HepG2 (cell line): ENCODE data around the gene GLOD5. TPM values are rescaled to one million over a fixed set of nuclear protein-coding genes. Genes with fewer than 3 reads are reported as not detected.

Experiments used
- ARID2 ChIP-seq: sonication (generic); formaldehyde crosslinking; IDR thresholded peaks from 2 replicates; pipeline ENCODE4 v1.8.1; 2022; ENCODE audit warnings: mild to moderate bottlenecking, missing genetic modification reagents, borderline replicate concordance
- CAMTA2 ChIP-seq: sonication (generic); formaldehyde crosslinking; IDR thresholded peaks from 2 replicates; pipeline ENCODE4 v1.4.0; 2020; ENCODE audit warnings: mild to moderate bottlenecking, missing genetic modification reagents, borderline replicate concordance
- EHMT2 ChIP-seq: fragments of 200-600 bp; sonication (generic); IDR thresholded peaks from 2 replicates; pipeline ENCODE4 v1.7.0; 2017; ENCODE audit warnings: antibody characterized with exemption, low read depth, low read length, borderline replicate concordance
- ELF1 ChIP-seq: sonication (generic); formaldehyde crosslinking; IDR thresholded peaks from 2 replicates; pipeline ENCODE4 v1.4.0; 2020; ENCODE audit warnings: missing genetic modification reagents
- HES4 ChIP-seq: sonication (generic); formaldehyde crosslinking; IDR thresholded peaks from 2 replicates; pipeline ENCODE4 v1.9.0; 2021; ENCODE audit warnings: mild to moderate bottlenecking, missing genetic modification reagents, borderline replicate concordance
- JARID2 ChIP-seq: sonication (generic); formaldehyde crosslinking; IDR thresholded peaks from 2 replicates; pipeline ENCODE4 v1.8.1; 2023; ENCODE audit warnings: missing genetic modification reagents, inconsistent platforms; ENCODE audit not compliant: insufficient replicate concordance
- MAFF ChIP-seq: IDR thresholded peaks from 2 replicates; pipeline ENCODE4 v1.6.1; 2011; ENCODE audit warnings: low read depth, low read length, improper control_type of control experiment
- NPAS2 ChIP-seq: sonication (generic); formaldehyde crosslinking; IDR thresholded peaks from 2 replicates; pipeline ENCODE4 v1.8.0; 2022; ENCODE audit warnings: mild to moderate bottlenecking, missing genetic modification reagents, borderline replicate concordance
- RARA ChIP-seq: IDR thresholded peaks from 2 replicates; pipeline ENCODE4 v1.6.1; 2016; ENCODE audit warnings: missing genetic modification reagents, missing compliant biosample characterization
- RFXAP ChIP-seq: sonication (generic); formaldehyde crosslinking; IDR thresholded peaks from 2 replicates; pipeline ENCODE4 v1.4.0; 2020; ENCODE audit warnings: missing genetic modification reagents, borderline replicate concordance
- RXRA ChIP-seq: sonication (generic); formaldehyde crosslinking; IDR thresholded peaks from 2 replicates; pipeline ENCODE4 v1.5.1; 2020; ENCODE audit warnings: missing genetic modification reagents
- SAP130 ChIP-seq: IDR thresholded peaks from 2 replicates; pipeline ENCODE4 v1.6.1; 2016; ENCODE audit warnings: low read depth
- TAF1 ChIP-seq: sonication (generic); formaldehyde crosslinking; IDR thresholded peaks from 2 replicates; pipeline ENCODE4 v1.4.0; 2020; ENCODE audit warnings: missing genetic modification reagents
- ZBTB21 ChIP-seq: sonication (generic); formaldehyde crosslinking; IDR thresholded peaks from 2 replicates; pipeline ENCODE4 v1.4.0; 2020; ENCODE audit warnings: missing genetic modification reagents
- ZMYM2 ChIP-seq: sonication (generic); formaldehyde crosslinking; IDR thresholded peaks from 2 replicates; pipeline ENCODE4 v1.8.0; 2022; ENCODE audit warnings: mild to moderate bottlenecking, missing genetic modification reagents
- ZNF20 ChIP-seq: sonication (generic); formaldehyde crosslinking; IDR thresholded peaks from 2 replicates; pipeline ENCODE4 v1.4.0; 2020; ENCODE audit warnings: mild to moderate bottlenecking, moderate library complexity, missing genetic modification reagents
- ZNF337 ChIP-seq: sonication (generic); formaldehyde crosslinking; IDR thresholded peaks from 2 replicates; pipeline ENCODE4 v1.5.1; 2020; ENCODE audit warnings: missing genetic modification reagents, low read depth, mild to moderate bottlenecking, borderline replicate concordance
- ZNF547 ChIP-seq: sonication (generic); formaldehyde crosslinking; IDR thresholded peaks from 2 replicates; pipeline ENCODE4 v1.5.1; 2020; ENCODE audit warnings: mild to moderate bottlenecking, missing genetic modification reagents
- ZNF670 ChIP-seq: sonication (generic); formaldehyde crosslinking; IDR thresholded peaks from 2 replicates; pipeline ENCODE4 v1.8.0; 2022; ENCODE audit warnings: mild to moderate bottlenecking, missing genetic modification reagents, borderline replicate concordance
- ZNF770 ChIP-seq: sonication (generic); formaldehyde crosslinking; IDR thresholded peaks from 2 replicates; pipeline ENCODE4 v1.5.0; 2020; ENCODE audit warnings: mild to moderate bottlenecking, missing genetic modification reagents
- polyA plus RNA-seq, 8 experiments: library from polyadenylated mRNA; depleted of rRNA in 3 of 8; stranded (reverse) in 7 of 8; unstranded in 1 of 8; fragments of >200 nt; fragmentation: Illumina TruSeq in 4 of 8; extraction: Trizol in 4 of 8; gene quantifications; 2 replicates each; pipeline versions ENCODE4 v1.2.1 to v1.2.3, GENCODE V29; 2011 to 2016; ENCODE audit warnings: low read depth in 4 of 8, missing spikeins in 1 of 8, mixed read lengths in 1 of 8; ENCODE audit not compliant: insufficient read depth in 1 of 8
- total RNA-seq, 5 experiments: library from RNA; depleted of rRNA; stranded (reverse); fragments of >200 nt; fragmentation: Illumina TruSeq; extraction: Trizol; gene quantifications; 2 replicates each; pipeline ENCODE4 v1.2.3, GENCODE V29; 2016; ENCODE audit warnings: low read depth in 1 of 5
- TF ChIP-seq, protein P1 (sequence below): sonication (generic); formaldehyde crosslinking; IDR thresholded peaks from 2 replicates; pipeline ENCODE4 v1.4.0; 2020; ENCODE audit warnings: mild to moderate bottlenecking, low read depth, missing genetic modification reagents
- TF ChIP-seq, protein P2 (sequence below): sonication (generic); formaldehyde crosslinking; IDR thresholded peaks from 2 replicates; pipeline ENCODE4 v1.5.1; 2020; ENCODE audit warnings: mild to moderate bottlenecking, moderate library complexity, missing genetic modification reagents
- TF ChIP-seq, protein P3 (sequence below): sonication (generic); formaldehyde crosslinking; IDR thresholded peaks from 2 replicates; pipeline ENCODE4 v1.8.1; 2023; ENCODE audit warnings: mild to moderate bottlenecking, moderate library complexity, missing genetic modification reagents
- TF ChIP-seq, protein P4 (sequence below): fragments of 450-650 bp; IDR thresholded peaks from 2 replicates; pipeline ENCODE4 v1.6.1; 2017

Gene GLOD5
- total and polyA plus RNA-seq, 2 of the 13 experiments (the other 11 are each of a cell fraction or from before 2014, with no cell fraction given), result 0.93 to 1.3 TPM

DNA sequence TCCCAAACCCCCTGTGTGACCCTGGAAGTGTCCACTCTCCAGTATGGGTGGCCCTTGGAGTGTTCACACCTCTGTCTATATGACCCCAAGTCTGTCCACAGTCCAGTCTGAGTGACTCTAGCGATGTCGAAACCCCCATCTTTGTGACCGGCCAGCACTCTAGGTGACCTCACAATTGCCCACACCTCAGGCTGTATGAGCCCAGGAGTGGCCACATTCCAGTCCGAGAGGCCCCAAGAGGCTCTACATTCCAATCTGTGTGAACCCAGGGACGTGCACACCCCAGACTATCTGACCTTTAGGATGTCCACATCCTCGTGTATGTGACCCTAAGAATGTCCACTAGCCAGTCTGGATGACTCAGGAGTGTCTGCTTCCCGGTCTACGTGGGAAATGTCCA is 7.3 kb upstream of the GLOD5 start (continued):
- TF ChIP-seq ZNF770, result no peak
- peak; percentile 34; the same call in 1 of the 2 replicates for TF ChIP-seq RXRA
- no peak for TF ChIP-seq RFXAP (CRISPR knock-in tag)
- no peak for TF ChIP-seq HES4 (CRISPR knock-in tag)
- TF ChIP-seq RARA (CRISPR knock-in tag), result peak; percentile 54
- TF ChIP-seq ZNF337 (CRISPR knock-in tag), result no peak
- no peak for TF ChIP-seq ELF1 (CRISPR knock-in tag)
- TF ChIP-seq CAMTA2 (CRISPR knock-in tag), result no peak
- no peak for TF ChIP-seq JARID2 (CRISPR knock-in tag)
- no peak for TF ChIP-seq NPAS2 (CRISPR knock-in tag)
- no peak for TF ChIP-seq ARID2 (CRISPR knock-in tag)
- TF ChIP-seq ZNF547, result no peak
- TF ChIP-seq MAFF, result no peak
- TF ChIP-seq, protein P1, sequence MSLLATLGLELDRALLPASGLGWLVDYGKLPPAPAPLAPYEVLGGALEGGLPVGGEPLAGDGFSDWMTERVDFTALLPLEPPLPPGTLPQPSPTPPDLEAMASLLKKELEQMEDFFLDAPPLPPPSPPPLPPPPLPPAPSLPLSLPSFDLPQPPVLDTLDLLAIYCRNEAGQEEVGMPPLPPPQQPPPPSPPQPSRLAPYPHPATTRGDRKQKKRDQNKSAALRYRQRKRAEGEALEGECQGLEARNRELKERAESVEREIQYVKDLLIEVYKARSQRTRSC (CRISPR knock-in tag), result no peak
- TF ChIP-seq, protein P2, sequence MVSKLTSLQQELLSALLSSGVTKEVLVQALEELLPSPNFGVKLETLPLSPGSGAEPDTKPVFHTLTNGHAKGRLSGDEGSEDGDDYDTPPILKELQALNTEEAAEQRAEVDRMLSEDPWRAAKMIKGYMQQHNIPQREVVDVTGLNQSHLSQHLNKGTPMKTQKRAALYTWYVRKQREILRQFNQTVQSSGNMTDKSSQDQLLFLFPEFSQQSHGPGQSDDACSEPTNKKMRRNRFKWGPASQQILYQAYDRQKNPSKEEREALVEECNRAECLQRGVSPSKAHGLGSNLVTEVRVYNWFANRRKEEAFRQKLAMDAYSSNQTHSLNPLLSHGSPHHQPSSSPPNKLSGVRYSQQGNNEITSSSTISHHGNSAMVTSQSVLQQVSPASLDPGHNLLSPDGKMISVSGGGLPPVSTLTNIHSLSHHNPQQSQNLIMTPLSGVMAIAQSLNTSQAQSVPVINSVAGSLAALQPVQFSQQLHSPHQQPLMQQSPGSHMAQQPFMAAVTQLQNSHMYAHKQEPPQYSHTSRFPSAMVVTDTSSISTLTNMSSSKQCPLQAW (CRISPR knock-in tag), result no peak
- TF ChIP-seq ZBTB21 (CRISPR knock-in tag), result no peak
- TF ChIP-seq TAF1 (CRISPR knock-in tag), result no peak
- TF ChIP-seq ZNF20 (CRISPR knock-in tag), result no peak
- TF ChIP-seq, protein P3, sequence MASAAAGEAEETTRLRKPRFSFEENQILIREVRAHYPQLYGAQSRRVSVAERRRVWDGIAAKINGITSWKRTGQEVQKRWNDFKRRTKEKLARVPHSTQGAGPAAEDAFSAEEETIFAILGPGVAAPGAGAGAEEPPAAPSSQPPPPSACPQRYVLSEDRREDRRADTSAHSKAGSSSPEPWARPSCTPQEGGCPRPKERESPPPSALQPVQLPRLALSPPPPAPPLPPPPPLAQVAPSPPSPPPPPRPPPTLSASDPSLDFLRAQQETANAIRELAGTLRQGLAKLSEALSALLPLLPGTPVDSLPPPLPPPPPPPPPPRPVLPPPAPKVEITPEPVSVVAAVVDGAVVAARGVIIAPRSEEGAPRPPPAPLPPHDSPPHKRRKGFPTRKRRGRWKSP (CRISPR knock-in tag), result no peak
- TF ChIP-seq, protein P4, sequence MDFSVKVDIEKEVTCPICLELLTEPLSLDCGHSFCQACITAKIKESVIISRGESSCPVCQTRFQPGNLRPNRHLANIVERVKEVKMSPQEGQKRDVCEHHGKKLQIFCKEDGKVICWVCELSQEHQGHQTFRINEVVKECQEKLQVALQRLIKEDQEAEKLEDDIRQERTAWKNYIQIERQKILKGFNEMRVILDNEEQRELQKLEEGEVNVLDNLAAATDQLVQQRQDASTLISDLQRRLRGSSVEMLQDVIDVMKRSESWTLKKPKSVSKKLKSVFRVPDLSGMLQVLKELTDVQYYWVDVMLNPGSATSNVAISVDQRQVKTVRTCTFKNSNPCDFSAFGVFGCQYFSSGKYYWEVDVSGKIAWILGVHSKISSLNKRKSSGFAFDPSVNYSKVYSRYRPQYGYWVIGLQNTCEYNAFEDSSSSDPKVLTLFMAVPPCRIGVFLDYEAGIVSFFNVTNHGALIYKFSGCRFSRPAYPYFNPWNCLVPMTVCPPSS, result no peak
- no peak for TF ChIP-seq SAP130 (CRISPR knock-in tag)
- TF ChIP-seq EHMT2, result no peak
- no peak for TF ChIP-seq ZMYM2 (CRISPR knock-in tag)
- TF ChIP-seq ZNF670 (CRISPR knock-in tag), result no peak
